Measurements from ENCODE around the gene CENPP.

Gene CENPP

DNA sequence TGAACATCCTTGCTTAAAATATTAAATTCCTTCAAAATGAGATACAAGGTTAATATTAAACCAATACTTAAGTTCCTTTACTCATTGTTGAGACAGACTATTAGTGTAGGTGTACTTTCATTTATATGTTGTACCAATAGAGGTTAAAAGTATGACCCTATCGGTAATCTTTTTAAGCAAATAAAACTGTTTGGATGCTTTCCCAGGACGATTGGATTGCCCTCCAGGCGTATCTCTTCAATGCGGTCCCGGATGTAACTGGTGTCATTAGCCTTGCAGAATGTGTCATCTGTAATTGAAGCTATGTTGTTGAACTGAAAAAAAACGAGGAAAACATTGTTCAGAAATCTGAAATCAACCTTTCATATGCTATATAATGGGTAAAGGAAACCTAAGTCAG, 59.7 kb downstream of the CENPP start:
- no peaks in the 10 kb centered on the region for H3K27me3 ChIP-seq (ENCODE audit: control insufficient read depth, insufficient read depth, low read length)
- H3K4me1 ChIP-seq, result no peaks in the 10 kb centered on the region
- H2AFZ ChIP-seq, result no peak overlapping the region
- TF ChIP-seq, protein P1, sequence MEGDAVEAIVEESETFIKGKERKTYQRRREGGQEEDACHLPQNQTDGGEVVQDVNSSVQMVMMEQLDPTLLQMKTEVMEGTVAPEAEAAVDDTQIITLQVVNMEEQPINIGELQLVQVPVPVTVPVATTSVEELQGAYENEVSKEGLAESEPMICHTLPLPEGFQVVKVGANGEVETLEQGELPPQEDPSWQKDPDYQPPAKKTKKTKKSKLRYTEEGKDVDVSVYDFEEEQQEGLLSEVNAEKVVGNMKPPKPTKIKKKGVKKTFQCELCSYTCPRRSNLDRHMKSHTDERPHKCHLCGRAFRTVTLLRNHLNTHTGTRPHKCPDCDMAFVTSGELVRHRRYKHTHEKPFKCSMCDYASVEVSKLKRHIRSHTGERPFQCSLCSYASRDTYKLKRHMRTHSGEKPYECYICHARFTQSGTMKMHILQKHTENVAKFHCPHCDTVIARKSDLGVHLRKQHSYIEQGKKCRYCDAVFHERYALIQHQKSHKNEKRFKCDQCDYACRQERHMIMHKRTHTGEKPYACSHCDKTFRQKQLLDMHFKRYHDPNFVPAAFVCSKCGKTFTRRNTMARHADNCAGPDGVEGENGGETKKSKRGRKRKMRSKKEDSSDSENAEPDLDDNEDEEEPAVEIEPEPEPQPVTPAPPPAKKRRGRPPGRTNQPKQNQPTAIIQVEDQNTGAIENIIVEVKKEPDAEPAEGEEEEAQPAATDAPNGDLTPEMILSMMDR (IDR thresholded peaks at IDR 0.05), result no peak
- no peaks in the 10 kb centered on the region for H3K79me2 ChIP-seq
- no peak overlapping the region for H3K27ac ChIP-seq
- no peaks in the 10 kb centered on the region for H3K9me3 ChIP-seq (ENCODE audit: control insufficient read depth, low read length)
- H3K4me3 ChIP-seq (ENCODE audit: low read depth, low read length), result no peak overlapping the region
- H3K36me3 ChIP-seq (ENCODE audit: control insufficient read depth, insufficient read depth, low read length), result no peaks in the 10 kb centered on the region
- H3K4me2 ChIP-seq (ENCODE audit: low read length), result no peak overlapping the region
- no peak overlapping the region for H3K9ac ChIP-seq

DNA sequence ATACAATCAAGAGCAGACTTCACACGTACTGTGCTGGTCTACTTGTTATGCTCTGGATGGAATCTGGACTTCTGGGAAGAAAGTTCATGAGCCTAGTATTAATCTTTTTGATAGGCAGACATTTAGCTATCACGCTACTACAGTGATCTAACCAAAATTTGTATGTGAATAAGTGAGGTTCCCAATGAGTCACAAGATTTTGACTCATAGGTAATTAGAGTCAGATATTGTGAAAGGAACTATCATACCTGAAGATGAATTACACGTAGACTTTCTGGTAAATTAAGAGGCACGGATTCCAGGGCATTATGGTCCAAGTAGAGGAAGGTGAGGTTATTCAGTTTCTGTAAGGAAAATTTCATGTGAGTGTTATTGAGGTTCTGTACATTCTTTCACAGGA, 60.2 kb downstream of the CENPP start:
- H3K79me2 ChIP-seq, result no peaks in the 10 kb centered on the region
- H3K4me1 ChIP-seq, result no peaks in the 10 kb centered on the region
- no peak overlapping the region for H3K9ac ChIP-seq
- H3K4me2 ChIP-seq (ENCODE audit: low read length), result no peak overlapping the region
- H3K36me3 ChIP-seq (ENCODE audit: control insufficient read depth, insufficient read depth, low read length), result no peaks in the 10 kb centered on the region
- no peaks in the 10 kb centered on the region for H3K9me3 ChIP-seq (ENCODE audit: control insufficient read depth, low read length)
- TF ChIP-seq, protein P1 (IDR thresholded peaks at IDR 0.05), result no peak
- H2AFZ ChIP-seq, result no peak overlapping the region
- H3K4me3 ChIP-seq (ENCODE audit: low read depth, low read length), result no peak overlapping the region
- no peaks in the 10 kb centered on the region for H3K27me3 ChIP-seq (ENCODE audit: control insufficient read depth, insufficient read depth, low read length)
- H3K27ac ChIP-seq, result no peak overlapping the region

DNA sequence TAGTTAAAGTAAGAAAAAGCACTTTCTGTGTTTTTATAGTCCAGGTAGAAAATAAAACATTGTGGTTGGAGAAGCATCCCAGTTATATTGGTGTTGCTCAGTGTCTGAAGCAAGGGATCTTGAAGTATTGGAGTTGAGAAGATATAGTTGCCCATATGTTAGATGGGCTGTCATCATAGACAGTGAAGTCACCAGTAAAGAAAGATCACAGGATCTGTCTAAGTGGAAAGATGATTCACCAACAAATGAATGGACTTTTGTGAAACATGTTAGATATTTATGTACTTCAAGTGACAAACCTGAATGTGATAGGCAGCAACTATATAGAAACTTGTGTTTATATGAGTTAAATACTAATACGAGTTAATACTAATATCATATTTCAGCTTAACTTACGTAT, 66.9 kb downstream of the CENPP start:
- Histone ChIP-seq H3K4me1 (no peaks in the 10 kb centered on the region), H3K27me3 (ENCODE audit: control insufficient read depth, insufficient read depth, low read length) (no peaks in the 10 kb centered on the region), H3K4me2 (ENCODE audit: low read length) (no peak overlapping the region), H3K9ac (no peak overlapping the region), H3K27ac (no peak overlapping the region), H3K4me3 (ENCODE audit: low read depth, low read length) (no peak overlapping the region), H3K9me3 (ENCODE audit: control insufficient read depth, low read length) (no peaks in the 10 kb centered on the region), H3K79me2 (no peaks in the 10 kb centered on the region), H3K36me3 (ENCODE audit: control insufficient read depth, insufficient read depth, low read length) (no peaks in the 10 kb centered on the region), H2AFZ (no peak overlapping the region)
- TF ChIP-seq, protein P1 (IDR thresholded peaks at IDR 0.05), result no peak

DNA sequence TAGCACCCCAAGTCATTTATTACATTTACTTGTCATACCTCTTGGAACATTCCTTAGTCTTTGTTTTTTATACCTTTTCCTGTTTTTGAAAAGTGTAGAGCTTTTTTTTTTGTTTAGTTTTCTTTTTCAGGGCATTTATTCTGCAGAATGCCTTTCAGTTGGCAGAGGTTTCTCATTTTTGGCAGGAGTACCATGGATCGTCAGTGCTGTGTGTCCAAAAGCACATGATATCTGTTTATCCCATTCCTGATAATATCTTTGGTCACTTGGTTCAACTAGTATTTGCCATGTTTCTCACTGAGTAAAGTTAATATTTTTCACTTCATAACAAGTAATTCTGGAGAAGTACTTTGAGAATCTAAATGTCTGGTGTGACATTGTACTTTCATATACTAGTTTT, 67.9 kb downstream of the CENPP start:
- Histone ChIP-seq H3K4me2 (ENCODE audit: low read length) (no peak overlapping the region), H2AFZ (no peak overlapping the region), H3K9ac (no peak overlapping the region), H3K36me3 (ENCODE audit: control insufficient read depth, insufficient read depth, low read length) (no peaks in the 10 kb centered on the region), H3K4me1 (no peaks in the 10 kb centered on the region), H3K4me3 (ENCODE audit: low read depth, low read length) (no peak overlapping the region), H3K27me3 (ENCODE audit: control insufficient read depth, insufficient read depth, low read length) (no peaks in the 10 kb centered on the region), H3K27ac (no peak overlapping the region), H3K79me2 (no peaks in the 10 kb centered on the region), H3K9me3 (ENCODE audit: control insufficient read depth, low read length) (no peaks in the 10 kb centered on the region)
- TF ChIP-seq, protein P1 (IDR thresholded peaks at IDR 0.05), result no peak

DNA sequence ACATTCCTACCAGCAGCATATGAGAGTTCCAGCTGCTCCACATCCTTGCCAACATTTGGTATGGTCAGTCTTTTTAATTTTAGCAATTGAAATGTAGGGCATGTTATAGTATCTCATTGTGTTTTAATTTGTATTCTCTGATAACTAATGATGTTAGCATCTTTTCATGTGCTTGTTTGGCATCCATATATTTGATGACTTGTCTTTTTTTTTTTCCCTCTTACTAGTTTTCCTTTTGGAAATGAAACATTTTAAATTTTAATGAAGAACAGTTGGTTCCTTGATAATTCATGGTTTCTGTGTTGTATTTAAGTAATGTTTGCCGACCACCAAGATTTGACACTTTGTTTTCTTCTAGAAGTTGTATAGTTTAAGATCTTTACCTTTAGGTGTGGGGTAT, 69.9 kb downstream of the CENPP start:
- H3K4me3 ChIP-seq (ENCODE audit: low read depth, low read length), result no peak overlapping the region
- H3K27me3 ChIP-seq (ENCODE audit: control insufficient read depth, insufficient read depth, low read length), result no peaks in the 10 kb centered on the region
- no peaks in the 10 kb centered on the region for H3K79me2 ChIP-seq
- H3K4me1 ChIP-seq, result no peaks in the 10 kb centered on the region
- no peak overlapping the region for H2AFZ ChIP-seq
- no peaks in the 10 kb centered on the region for H3K36me3 ChIP-seq (ENCODE audit: control insufficient read depth, insufficient read depth, low read length)
- no peak overlapping the region for H3K27ac ChIP-seq
- H3K9me3 ChIP-seq (ENCODE audit: control insufficient read depth, low read length), result no peaks in the 10 kb centered on the region
- no peak overlapping the region for H3K9ac ChIP-seq
- TF ChIP-seq, protein P1 (IDR thresholded peaks at IDR 0.05), result no peak
- no peak overlapping the region for H3K4me2 ChIP-seq (ENCODE audit: low read length)
